Right renal cortex interstitium (tissue), 3 donors: ENCODE measurements around the gene URB1. TPM values are rescaled to one million over a fixed set of nuclear protein-coding genes. Genes with fewer than 3 reads are reported as not detected.
"Not testable (repeated sequence)": the region's sequence is repeated elsewhere in the genome, so short reads cannot be mapped to it uniquely, and the experiment has no call there.

Source experiments
- DNase-seq, 3 donors: peaks; one replicate each; pipeline ENCODE4 v3.0.0-alpha.2; 2013; ENCODE audit warnings: low read depth in 3 of 3, low spot score in 2 of 3
- polyA plus RNA-seq, 3 donors: library from polyadenylated mRNA; unstranded; fragments of 120-200 nt; gene quantifications; one replicate each; pipeline ENCODE4 v1.2.1, GENCODE V29; 2013; ENCODE audit not compliant: insufficient read length in 3 of 3

URB1 gene, protein sequence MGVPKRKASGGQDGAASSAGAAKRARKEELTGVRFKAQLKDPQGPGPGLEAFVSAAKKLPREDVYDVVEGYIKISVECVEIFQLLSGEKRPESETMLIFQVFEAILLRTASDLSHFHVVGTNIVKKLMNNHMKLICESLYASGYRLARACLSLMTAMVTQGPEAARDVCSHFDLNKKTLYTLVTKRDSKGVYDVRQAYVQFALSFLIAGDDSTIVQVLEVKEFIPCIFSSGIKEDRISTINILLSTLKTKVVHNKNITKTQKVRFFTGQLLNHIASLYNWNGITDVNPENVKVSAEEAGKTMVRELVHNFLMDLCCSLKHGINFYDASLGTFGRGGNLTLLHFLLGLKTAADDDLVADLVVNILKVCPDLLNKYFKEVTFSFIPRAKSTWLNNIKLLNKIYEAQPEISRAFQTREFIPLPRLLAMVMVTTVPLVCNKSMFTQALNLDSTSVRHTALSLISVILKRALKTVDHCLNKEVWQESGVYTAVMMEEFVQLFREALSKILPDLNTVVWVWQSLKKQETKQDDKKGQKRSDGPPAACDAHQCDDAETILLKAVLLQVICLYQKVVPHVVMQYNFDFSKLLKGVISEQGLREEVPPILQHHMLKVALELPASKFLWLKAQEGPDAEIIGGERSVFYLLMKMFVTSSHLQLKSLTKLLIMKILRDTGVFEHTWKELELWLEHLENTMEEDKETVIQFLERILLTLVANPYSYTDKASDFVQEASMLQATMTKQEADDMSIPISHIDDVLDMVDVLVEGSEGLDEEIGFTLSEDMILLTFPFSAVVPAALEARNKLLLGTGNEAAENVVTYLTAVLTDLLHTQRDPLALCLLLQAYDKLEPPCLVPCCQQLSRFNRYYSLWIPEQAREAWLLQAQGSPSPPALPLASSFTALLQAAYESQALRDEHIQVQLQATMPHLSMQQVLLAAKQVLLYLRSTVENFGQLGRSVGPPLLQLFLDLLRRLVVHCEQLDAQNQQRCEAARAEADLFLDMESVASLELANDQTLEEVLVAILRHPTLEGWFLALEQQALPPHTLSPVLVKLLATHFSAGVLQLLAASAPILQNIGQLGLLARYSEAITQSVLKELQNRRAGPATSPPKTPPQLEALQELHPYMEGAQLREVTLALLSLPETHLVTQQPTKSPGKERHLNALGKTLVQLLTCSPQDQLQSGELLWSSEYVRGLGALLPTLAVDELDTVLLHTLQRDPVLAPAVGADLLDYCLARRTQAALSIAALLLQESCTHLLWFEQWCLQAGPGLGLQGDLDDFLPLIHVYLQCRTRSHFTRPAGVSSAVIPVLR (N-terminal part only)
- polyA plus RNA-seq = 10 to 100 TPM in 2 of 3 donors, 1 to 10 TPM in 1; 10.0 to 10.7 (median 10.7) TPM

DNA sequence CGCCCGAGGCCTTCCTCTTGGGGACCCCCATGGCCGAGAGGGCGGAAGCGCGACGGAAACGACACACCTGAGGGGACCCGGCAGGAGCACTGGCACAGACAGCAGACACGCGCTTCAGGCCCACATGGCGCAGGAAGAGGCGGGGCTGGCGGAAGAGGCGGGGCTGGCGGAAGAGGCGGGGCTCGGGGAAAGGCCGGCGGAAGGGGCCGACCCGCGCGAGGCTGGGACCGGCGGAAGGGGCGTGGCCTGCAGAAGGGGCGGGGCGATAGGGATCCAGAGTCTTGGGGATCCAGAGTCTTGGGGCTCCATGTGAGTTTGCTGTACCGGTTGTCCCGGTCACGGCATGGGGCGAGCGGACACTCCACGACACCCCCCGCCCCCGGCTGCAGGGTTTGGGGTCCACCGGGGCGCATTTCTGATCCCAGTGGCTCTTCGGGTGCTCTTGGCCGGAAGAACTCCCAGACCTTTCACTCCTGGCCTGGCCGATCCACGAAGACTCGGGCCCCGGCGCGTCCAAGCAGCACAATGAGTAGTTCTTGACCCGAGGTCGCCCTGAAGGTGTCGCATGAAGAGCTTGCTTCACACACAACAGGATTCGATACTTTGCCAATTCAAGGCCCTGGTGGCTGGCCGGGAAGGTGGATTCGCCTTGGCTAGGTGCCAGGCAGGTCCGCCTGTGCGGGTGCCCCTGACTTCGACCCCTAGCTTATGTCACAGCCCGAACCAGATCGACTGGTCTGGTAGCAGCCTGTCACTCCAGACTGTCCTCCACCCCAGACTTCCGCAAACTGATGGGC is at the start of gene URB1:
URB1 (minus strand) TSS at position 133 of the 797 bp plus-strand sequence; CDS start at position 31, 102 bp downstream.
- DNase-seq = peak in 2 of 3 donors; percentile 50 to 68

DNA sequence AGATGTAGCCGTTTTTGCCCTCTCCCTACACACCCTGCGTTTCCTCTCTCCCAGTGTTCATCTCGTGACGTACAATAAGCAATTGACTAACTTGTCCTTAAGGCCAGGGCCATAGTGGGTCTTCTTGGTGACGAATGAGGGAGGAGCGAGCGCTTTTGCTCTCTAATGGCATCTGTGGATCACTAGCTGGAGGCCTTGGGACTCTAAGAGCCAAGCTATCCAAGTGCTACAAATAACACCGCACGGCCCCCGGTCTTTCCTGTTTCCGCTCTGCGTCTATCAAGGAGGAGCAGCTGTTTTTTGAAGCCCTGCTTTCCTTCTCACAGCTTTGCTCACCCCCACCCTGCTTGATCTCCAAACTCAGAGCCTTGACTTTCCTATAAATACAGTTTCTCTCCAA is 44.9 kb upstream of the URB1 start:
- DNase-seq = no peak

DNA sequence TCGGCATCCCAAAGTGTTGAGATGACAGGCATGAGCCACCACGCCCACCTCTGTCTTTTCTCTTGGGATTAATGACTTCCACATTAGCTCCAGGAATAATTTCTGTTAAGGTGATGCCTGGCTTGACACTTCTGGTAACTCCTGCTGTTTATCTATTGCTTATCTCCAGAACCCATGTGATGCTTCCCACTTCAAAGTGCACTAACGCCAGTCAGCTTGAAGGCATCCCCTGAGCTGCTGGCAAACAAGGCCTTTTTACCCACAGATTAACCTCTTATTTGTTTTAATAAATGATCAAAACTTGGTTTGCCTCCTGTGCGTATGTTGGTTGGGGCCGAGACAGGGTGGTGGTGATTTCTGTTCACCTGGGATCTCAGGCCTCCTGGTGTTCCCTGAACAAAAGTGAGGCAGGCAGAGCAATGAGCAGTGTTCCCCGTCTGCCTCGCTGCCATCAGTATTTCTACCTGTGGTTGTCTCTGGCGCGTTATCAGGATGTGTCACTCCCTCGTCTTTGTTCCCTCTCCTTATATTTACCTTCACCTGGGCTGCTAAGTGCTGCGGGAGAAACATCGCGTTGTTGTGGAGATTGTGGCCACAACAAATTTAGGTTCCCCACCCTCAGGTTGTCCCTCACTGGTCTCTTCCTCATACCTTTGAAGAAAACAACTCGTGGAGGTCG is 40.3 kb upstream of the URB1 start:
- not testable (repeated sequence) for DNase-seq

DNA sequence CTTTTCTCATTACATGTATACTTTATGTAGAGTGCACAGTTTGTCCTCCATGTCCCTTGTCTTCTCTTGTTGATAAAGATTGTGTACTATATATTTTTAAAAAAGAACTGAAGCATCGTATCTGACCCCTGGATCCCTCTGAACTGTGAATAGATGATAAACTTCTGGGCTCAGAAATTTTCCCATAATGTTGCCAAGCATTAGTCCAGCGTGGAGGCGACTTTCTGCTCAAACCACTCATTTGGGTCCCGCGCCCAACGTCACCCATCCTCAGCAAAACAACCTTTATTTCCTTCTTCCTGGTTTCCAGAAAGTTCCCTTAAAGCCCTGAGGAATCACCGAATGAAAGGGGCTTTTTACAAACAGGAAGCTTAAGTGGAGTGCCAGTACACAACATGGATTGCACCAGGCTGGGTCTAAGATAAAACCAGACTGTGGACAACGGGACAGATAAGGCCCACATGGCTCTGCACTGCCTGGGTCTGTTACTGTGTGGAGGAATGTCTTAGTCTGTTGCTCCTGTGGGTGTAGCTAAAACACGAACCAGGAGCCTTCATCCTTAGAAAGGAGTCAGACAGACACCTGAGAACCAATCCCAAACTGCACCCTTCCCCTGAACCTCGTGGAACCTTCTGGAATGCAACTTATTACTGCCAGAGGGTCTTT is 35.3 kb upstream of the URB1 start:
- no peak for DNase-seq

DNA sequence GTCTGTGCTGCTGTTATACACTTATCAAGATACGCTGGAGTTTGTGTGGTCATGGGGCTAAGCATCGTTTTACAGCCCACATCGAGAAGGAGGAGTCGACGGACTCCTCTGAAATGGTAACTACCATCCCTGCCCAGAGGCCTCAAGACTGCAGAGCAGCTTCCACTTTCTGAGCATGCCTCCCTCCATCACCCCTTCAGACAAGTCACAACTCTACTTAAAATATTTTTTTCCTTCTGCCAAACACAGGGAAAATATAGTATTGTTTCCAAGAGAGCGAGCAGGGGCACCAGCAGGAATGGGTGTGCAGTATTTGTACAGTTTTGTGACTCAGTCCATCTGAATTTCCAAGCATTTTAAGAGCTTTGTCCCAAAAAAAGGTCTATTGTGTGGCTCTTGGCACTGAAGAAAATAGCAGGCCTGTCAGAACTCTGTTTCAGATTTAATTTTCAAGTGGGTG is 33.8 kb upstream of the URB1 start:
- no peak for DNase-seq

DNA sequence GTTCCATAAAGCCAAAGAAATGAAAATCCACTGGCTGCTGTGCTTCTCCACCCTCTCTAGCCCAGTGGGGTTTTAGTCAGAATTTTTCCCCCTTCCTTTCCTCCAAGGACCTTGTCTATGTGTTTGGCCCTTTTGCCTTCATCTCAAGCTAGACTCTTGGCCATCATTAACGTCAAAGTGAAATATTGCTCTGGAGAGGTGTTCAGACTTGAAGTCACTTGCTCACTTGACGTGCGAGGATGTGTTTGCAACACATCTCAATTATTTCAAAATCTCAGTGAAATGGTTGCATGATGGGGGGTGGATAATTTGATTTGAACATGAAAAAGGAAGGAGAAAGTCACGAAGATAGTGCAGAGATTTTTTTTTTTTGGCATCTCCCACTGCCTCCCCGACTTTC is 33.3 kb upstream of the URB1 start:
- DNase-seq = no peak

DNA sequence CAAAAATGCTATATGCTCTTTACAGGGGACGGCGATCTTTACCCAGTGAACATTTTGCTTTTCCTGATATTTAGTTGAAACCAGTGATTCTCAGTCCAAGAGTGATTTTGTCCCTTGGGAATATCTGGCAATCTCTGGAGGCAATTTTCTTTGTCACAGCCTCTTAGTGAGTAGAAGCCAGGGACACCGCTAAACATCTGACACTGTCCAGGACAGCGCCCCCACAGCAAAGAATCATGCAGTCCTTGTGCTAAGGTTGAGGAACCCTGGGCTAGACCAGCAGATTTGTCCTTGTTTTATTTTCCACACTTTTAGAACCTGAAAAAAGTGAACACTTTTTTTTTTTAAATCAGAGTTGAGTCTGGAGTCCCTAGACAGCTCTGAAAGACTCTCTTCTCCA is 32.8 kb upstream of the URB1 start:
- DNase-seq = no peak

DNA sequence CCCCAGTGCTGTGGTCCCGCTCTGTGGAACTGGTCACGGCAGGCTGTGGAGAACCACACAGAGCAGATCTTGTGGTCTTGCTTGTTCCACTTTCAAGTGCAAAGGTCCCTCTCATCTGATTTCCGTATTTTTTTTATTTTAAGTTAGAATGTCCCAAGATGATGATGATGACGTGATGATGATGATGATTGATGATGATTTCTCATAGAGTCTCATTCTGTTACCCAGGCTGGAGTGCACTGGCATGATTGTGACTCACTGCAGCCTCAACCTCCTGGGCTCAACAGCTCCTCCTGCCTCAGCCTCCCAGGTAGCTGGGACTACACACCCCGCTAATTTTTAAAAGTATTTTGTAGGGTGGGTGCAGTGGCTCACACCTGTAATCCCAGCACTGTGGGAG is 31.9 kb upstream of the URB1 start:
- DNase-seq = no peak

DNA sequence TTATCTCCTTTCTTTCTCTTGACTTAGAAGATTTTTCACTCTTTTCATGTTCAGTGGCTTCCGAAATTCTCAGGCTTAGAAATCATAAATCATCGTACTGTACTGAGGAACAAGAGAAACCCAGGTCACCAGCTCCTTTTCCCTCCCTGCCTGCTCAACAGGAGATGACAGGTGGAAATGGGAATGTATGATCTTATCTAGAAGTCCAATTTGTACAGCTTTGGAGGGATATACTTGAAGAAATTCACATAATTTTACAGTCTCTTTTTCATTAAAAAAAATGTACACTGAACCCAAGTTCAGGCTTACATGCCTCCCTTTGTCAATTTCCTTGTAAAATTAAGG is 31.4 kb upstream of the URB1 start:
- DNase-seq = no peak

DNA sequence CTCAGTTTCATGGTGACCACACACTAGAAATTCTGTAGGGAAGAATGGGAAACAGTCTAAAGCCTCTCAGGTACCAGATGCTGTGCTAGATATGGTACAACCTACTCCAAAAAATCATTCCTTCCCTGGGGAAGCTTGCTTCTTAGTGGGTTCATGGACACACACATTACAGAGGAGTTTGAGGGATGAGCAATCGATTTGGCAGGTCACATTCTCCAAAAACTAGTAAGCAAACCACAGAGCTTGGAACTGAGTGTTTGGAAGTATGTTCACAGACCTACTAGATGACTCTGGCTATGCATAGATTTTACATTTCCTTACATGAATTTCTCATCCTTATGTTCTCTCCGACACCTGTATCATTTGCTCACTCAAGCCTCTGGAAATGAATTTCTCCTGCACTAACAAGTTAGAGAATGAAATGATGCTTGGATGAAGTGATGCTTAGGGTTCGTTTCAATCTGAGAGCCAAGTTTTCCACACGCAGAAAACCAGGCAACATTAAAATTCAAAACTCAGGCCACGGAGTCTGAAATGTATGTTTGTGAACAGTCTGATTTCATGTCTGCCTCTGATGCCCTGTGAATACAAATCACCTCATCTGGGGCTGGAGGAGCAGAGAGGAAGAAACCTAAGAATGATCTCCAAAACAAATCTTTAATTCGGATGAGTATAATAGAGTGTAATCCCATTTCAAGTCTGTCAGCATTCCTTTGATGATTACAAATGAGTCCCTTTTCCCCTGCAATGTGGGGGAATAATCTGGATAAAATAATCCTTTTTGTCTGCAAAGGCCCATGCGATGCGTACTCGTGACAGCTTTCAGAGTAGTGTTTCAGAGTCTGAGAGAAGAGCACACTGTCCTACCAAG is 30.7 kb upstream of the URB1 start:
- DNase-seq = no peak

DNA sequence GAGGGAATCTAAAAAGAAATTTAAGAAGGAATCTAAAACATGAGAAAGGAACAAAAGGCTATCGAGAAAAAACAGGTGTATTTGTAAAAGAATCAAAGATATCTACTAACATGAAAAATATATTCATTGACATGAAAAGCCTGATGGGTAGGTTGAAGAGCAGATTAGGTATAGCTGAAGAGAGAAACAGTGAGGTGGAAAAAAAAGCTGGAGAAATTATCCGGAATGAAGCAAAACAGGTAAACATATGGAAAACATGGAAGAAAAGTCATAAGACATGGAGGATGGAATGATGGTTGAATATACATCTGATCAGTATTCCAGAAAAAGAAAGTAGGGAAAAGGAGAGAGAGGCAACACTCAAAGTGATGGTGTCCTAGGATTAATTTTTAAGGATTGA is 29.3 kb upstream of the URB1 start:
- DNase-seq = no peak

DNA sequence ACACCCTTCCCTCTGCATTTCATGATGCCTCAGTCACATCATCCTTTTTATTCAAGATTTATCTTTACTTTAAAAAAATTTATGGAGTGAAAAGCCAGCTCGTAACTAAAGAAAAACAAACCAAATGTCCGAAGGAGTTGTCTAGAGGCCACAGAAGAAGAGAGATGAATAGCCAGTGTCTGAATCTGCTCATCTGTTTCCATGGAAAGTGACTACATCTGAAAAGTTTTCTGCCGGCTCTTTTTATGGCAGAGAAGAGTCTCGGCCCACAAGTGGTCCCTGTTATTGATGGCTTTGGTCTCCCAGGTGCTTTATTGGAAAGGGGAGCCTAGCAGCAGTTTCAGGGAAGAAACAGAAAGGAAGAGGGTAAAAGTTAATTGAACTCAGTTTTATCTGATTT is 25.3 kb upstream of the URB1 start:
- DNase-seq = no peak

DNA sequence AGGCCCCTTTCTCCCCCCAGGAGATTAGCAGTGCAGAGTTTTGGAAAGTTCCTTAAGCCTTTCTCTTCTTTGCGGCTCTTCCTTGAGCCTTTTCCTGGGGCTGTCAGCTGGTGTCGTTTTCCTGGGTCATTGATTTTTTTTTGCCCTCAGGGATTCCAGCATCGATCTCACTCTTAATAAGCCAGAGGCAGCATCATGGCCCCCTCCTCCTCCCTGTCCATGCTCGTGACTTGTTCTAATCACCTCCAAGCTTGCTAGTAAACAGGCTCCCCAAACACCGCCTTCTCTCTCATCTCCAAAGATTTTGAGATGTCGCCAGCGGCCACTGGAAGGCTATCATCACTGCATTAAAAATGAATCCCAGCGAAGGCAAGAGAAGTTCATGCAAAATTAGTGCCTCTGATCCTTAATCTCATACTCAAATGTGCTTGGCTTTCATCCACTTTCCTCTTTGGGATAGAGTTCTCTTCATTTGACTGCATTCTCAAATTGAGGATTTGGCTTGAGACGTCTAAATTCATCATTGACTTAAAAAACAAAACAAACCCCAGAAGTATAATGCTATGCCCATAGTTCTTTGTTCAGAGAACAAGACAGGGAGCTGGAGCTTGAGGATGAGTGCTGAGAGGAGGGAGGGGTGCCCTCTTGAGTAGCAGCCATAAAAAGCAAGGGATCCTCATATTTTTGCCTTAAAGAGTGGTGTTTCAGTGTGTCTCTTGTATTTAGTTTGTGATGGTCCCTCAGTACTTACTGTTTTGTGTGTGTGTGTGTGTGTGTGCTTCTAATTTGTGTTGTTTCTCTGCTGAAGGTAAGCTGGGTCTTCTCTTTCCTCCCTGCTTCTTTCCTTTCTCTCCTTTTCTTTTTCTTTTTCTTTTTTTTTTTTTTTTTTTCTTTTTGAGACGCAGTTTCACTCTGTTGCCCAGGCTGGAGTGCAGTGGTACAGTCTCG is 22.9 kb upstream of the URB1 start:
- DNase-seq = no peak

DNA sequence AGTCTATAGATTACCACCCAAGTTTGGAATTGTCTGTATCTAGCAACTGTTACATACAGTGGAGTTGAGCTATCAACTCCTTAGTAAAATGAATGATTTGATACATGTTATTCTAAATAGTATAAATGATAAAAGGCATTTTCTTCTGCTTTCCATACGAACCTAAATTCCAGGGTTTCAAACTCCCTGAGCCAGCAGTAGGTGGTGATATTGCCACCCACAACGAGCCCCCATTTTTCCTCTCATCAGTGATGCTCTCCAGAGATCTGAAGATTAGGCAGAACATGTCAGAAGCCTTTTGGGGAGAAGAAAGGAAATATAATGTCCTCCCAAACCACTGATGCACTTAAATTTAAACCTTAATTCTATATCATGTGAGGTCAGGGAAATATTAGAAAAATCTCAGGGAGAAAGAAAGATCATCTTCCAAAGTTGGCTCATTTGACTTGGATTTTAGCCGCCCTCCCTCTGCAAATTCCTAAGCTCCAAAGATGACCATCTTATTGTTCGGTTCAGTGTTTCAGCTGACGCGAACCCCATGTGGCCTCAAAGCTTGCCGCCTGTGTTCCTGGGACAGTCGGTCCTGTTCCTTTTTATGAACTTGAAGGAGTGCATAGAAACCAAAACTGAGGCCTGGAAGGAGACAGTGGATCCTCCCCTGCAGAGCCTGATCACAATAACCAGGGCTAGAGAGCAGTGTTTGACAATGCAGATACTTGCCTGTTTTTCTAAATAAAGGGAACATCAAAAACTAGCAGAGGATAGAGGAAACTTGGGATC is 22.0 kb upstream of the URB1 start:
- no peak for DNase-seq

DNA sequence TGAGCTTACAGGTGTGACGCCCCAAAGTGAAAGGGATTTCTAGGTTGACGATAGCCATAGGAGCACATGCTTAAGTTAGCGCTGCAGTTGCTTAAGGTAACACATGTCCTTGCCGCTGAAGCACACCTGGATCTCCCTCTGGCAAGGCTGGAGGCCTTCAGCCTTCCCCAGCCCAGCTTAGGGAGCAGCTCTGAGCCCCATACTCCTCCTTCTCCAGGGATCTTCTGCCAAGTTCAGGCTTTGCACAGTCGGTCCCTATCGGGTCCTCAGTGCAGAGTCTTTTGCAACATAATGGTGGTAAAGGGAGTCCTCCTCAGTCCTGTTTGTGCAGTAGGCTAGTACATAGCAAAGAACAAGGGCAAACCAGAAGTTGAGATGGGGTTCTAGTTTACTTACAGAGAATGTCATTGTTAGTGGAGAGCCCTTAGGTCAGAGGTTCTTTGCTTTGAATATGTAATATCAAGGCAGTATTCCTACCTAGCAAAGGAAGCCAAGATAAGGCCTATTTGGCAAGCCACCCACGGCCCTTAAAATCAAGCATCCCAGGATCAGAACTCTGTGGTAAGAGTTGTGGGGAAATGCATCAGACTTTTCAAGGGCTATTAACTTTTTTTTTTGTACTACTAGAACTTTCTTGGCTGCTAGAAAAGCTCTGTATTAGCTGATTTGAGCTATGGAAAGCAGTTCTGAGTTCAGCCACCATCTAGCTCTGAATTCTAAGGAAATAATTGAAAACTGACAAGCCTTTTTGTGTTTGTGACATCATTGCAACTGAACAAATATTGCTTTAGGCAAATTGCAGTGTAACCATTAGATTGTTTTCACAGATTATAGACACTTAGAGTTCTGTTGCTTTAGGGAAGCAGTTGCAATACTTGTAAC is 21.1 kb upstream of the URB1 start:
- no peak for DNase-seq
